Cerebellar cortex (tissue), 1 donor: ENCODE data around the gene TBC1D3I.
"Not testable (repeated sequence)": the region's sequence is repeated elsewhere in the genome, so short reads cannot be mapped to it uniquely, and the experiment has no call there.

ENCODE experiments used
- DNase-seq: peaks from one replicate; pipeline ENCODE4 v3.0.0-alpha.2; 2015; ENCODE audit warnings: low spot score

Gene TBC1D3I

GRCh38 chr17:36206486-36206821 lies 57.9 kb downstream of the TBC1D3I start:
- not testable (repeated sequence) for DNase-seq

DNA sequence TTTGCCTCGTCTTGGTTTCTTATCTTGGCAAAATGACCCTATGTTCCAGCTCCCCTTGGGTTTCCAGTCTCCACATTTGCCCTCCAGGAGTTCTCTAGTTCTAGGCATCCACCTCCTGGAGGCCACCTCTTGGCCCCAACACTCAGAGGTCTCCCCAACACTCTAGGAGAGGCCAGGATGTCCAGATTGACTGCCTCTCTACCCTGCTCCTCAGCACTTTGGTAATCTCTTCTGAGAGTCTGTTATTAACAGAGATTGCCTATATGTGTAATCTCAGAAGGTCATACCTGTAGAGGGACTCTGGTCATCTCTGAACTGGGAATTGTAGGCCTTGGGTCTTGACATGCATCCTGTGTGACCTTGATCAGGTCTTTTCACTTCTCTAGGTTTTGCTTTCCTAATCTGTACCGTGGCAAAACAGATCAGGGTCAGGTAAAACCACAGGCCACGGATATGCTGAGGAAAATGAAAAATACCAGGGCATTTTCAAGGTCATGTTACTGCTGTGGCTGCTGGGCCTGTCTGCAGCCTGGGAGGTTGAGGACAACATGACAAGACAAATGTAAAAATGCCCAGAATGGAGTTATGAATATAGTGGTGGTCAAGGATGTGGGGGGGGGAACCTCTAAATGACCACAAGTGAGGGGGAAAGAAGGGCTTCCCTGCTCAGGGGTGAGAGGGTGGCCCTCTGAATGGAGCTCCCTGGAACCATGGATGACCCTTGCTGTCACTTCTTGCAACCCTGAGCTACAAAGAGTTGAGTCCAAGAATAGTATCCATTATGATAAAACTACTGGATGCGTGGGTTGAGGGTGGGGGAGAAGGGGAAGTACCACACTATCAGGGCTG lies 58.5 kb downstream of the TBC1D3I start:
- no peak for DNase-seq

DNA sequence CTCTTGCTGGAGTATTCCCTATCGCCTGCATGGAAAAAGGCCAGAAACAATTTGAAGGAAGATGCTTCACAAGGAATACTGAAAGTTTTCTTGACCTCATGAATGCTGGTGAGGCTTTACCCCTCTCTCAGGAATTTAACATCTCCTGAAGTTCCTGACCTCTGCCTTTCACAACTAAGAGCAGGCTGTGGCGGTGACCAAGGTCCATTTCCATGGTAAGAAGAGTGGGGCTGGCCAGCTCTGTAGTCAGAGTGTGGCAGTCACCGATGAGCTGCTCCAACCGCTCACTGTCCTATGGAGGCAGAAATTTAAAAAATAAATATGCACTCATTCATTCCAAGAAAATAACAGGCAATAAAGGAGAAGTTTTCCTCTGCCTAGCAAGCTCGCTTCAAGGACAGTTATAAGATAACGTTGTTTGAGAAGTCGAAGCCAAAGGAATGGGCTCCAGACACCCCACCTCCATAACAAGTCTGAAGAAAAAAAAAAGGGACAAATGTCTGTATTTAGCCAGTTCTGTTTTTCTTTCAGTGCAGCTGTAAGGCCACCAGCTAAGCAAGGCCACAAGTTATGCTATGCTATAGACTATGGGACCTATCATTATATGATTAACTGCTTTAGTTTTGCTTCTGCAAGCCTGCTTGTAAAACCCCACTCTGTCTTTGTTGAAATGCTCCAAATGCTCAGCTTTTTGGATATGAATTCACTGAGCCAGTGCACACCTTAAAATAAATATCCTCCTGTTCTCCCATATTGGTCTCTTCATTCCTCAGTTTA lies 59.5 kb downstream of the TBC1D3I start:
- no peak for DNase-seq
